GM20431 (cell line): ENCODE results near the gene TNNT3.

Experiments
- in situ Hi-C: fragments of 300-500 bp; cut with MseI, MboI; formaldehyde crosslinking; loops from one replicate; pipeline ENCODE4 v1.15.0; 2020; ENCODE audit warnings: low sequenced_read_pairs; ENCODE audit not compliant: unreplicated experiment

Gene TNNT3

GRCh38 chr11:1893581-1894359, 25.7 kb upstream of the TNNT3 start:
- in situ Hi-C loops = no loop called here

GRCh38 chr11:1894759-1895158, 24.7 kb upstream of the TNNT3 start:
- in situ Hi-C loops = no loop called here

GRCh38 chr11:1896468-1896867, 23.0 kb upstream of the TNNT3 start:
- in situ Hi-C loops = no loop called here

GRCh38 chr11:1896923-1897322, 22.6 kb upstream of the TNNT3 start:
- in situ Hi-C loops = no loop called here

- in situ Hi-C loops = no loop called here
Measured at GRCh38 chr11:1899090-1899489, 20.4 kb upstream of the TNNT3 start.

- in situ Hi-C loops = no loop called here
Measured at GRCh38 chr11:1899686-1900085, 19.8 kb upstream of the TNNT3 start.

GRCh38 chr11:1906181-1906580, 13.3 kb upstream of the TNNT3 start:
- in situ Hi-C loops = no loop called here

GRCh38 chr11:1906611-1907423, 12.7 kb upstream of the TNNT3 start:
- in situ Hi-C loops = no loop called here

- in situ Hi-C loops = no loop called here
Measured at GRCh38 chr11:1908618-1909017, 10.9 kb upstream of the TNNT3 start.

GRCh38 chr11:1909524-1909923, 10.0 kb upstream of the TNNT3 start:
- in situ Hi-C loops = no loop called here

- in situ Hi-C loops = no loop called here
Measured at GRCh38 chr11:1912289-1912878, 7.1 kb upstream of the TNNT3 start.

- in situ Hi-C loops = no loop called here
Measured at GRCh38 chr11:1913271-1914060, 6.0 kb upstream of the TNNT3 start.

GRCh38 chr11:1915795-1916131, 3.7 kb upstream of the TNNT3 start:
- in situ Hi-C loops = no loop called here

GRCh38 chr11:1916132-1916985, 3.1 kb upstream of the TNNT3 start:
- in situ Hi-C loops = no loop called here

GRCh38 chr11:1916986-1917522, 2.4 kb upstream of the TNNT3 start:
- in situ Hi-C loops = no loop called here

GRCh38 chr11:1917523-1918435, 1.7 kb upstream of the TNNT3 start:
- in situ Hi-C loops = no loop called here

- in situ Hi-C loops = no loop called here
Measured at GRCh38 chr11:1918436-1919315, 827 bp upstream of the TNNT3 start.
